GM12891 (cell line): ENCODE data around the gene SMIM3.
A peak's percentile ranks its signal among the peaks of the same experiment; 100 is the strongest.

ENCODE experiments used
- PAX5 ChIP-seq: IDR thresholded peaks from 2 replicates; pipeline ENCODE4 v1.6.1; 2011; ENCODE audit warnings: low read length, moderate library complexity, mild to moderate bottlenecking; ENCODE audit not compliant: insufficient read depth, severe bottlenecking
- POLR2A ChIP-seq: IDR thresholded peaks from 2 replicates; pipeline ENCODE4 v1.6.1; 2011; ENCODE audit warnings: low read depth, low read length, control low read depth
- POLR2AphosphoS5 ChIP-seq: IDR thresholded peaks from 2 replicates; pipeline ENCODE4 v1.6.1; 2011; ENCODE audit warnings: low read depth, low read length, control low read depth
- TAF1 ChIP-seq: IDR thresholded peaks from 2 replicates; pipeline ENCODE4 v1.6.1; 2011; ENCODE audit warnings: low read depth, low read length, control low read depth

GRCh38 chr5:150778517-150779396 is at the start of gene SMIM3:
- TF ChIP-seq POLR2A (no peak), POLR2AphosphoS5 (no peak), TAF1 (0 out of 2 replicates have a peak, but pooled peaks have one; percentile 46), PAX5 (peak; percentile 75)
